Fibroblast of lung (primary cell): ENCODE measurements around the gene ATPAF2. TPM values are rescaled to one million over a fixed set of nuclear protein-coding genes. Genes with fewer than 3 reads are reported as not detected.

Experiments used
- DNase-seq, 2 donors: peaks; one replicate each; pipeline versions ENCODE4 v3.0.0 to v3.0.0-alpha.2; 2010; ENCODE audit warnings: low read depth in 2 of 2
- H2AFZ ChIP-seq: 2 replicates; pipeline ENCODE4 v1.5.1; 2012; ENCODE audit warnings: low read length, control low read depth, inconsistent platforms
- H3K27ac ChIP-seq: 2 replicates; pipeline ENCODE4 v1.5.1; 2011; ENCODE audit warnings: low read length, control low read depth; ENCODE audit not compliant: insufficient read depth
- H3K27me3 ChIP-seq: 2 replicates; pipeline ENCODE4 v1.5.1; 2011; ENCODE audit warnings: mild to moderate bottlenecking, low read length; ENCODE audit not compliant: control insufficient read depth, insufficient read depth
- H3K36me3 ChIP-seq: 2 replicates; pipeline ENCODE4 v1.5.1; 2011; ENCODE audit warnings: low read length; ENCODE audit not compliant: control insufficient read depth, insufficient read depth
- H3K4me1 ChIP-seq: 2 replicates; pipeline ENCODE4 v1.5.1; 2011; ENCODE audit warnings: low read length; ENCODE audit not compliant: control insufficient read depth, insufficient read depth; ENCODE audit errors: extremely low read depth
- H3K4me2 ChIP-seq: 2 replicates; pipeline ENCODE4 v1.5.1; 2011; ENCODE audit warnings: low read length, control low read depth; ENCODE audit not compliant: insufficient read depth; ENCODE audit errors: extremely low read depth
- H3K4me3 ChIP-seq, 4 experiments: fragments of 200-600 bp in 1 of 4; sonication (generic) in 1 of 4; replicated peaks in 1 of 4; 2 replicates each; pipeline ENCODE4 v1.5.1; 2011 to 2016; ENCODE audit warnings: low read length in 4 of 4, low read depth in 3 of 4, mild to moderate bottlenecking in 3 of 4, control low read depth in 2 of 4, inconsistent platforms in 1 of 4, mixed read lengths in 1 of 4; ENCODE audit not compliant: insufficient read depth in 1 of 4; ENCODE audit errors: control extremely low read depth in 1 of 4
- H3K79me2 ChIP-seq: 2 replicates; pipeline ENCODE4 v1.5.1; 2012; ENCODE audit warnings: mild to moderate bottlenecking, low read length, inconsistent platforms; ENCODE audit not compliant: control insufficient read depth, insufficient read depth
- H3K9ac ChIP-seq: 2 replicates; pipeline ENCODE4 v1.5.1; 2011; ENCODE audit warnings: mild to moderate bottlenecking, low read length, control low read depth; ENCODE audit not compliant: insufficient read depth
- H3K9me3 ChIP-seq: 2 replicates; pipeline ENCODE4 v1.5.1; 2012; ENCODE audit warnings: low read depth, low read length; ENCODE audit not compliant: control insufficient read depth, insufficient read depth
- H4K20me1 ChIP-seq: 2 replicates; pipeline ENCODE4 v1.5.1; 2011; ENCODE audit warnings: low read length; ENCODE audit not compliant: control insufficient read depth, insufficient read depth; ENCODE audit errors: extremely low read depth
- CTCF ChIP-seq, 2 donors: IDR thresholded peaks in 1 of 2; conservative IDR thresholded peaks in 1 of 2; 1 replicate in 1 of 2; 2 replicates in 1 of 2; pipeline ENCODE4 v1.5.1; 2011 to 2012; ENCODE audit warnings: low read length in 2 of 2, control low read depth in 1 of 2, inconsistent platforms in 1 of 2, low read depth in 1 of 2, mild to moderate bottlenecking in 1 of 2
- EZH2 ChIP-seq: IDR thresholded peaks from 2 replicates; pipeline ENCODE4 v1.5.1; 2012; ENCODE audit warnings: low read length, control low read depth, mild to moderate bottlenecking; ENCODE audit errors: missing control alignments
- polyA plus RNA-seq, 2 donors: library from polyadenylated mRNA; depleted of rRNA in 1 of 2; stranded (reverse) in 1 of 2; unstranded in 1 of 2; fragments of >200 nt; gene quantifications; 2 replicates each; pipeline ENCODE4 v1.2.1, GENCODE V29; 2011 to 2012; ENCODE audit warnings: missing spikeins in 1 of 2
- total RNA-seq: library from RNA; depleted of rRNA; stranded (reverse); fragments of >200 nt; gene quantifications from 2 replicates; pipeline ENCODE4 v1.2.1, GENCODE V29; 2014

The ATPAF2 gene
- total and polyA plus RNA-seq, 2 donors (not counting 1 experiment from before 2014, with no cell fraction given): 11.6 to 12.6 TPM

- no peaks in the 10 kb centered on the region for H3K36me3 ChIP-seq
- no peak overlapping the region for H3K27ac ChIP-seq
- H3K9me3 ChIP-seq: no peaks in the 10 kb centered on the region
- H3K4me3 ChIP-seq: no peak overlapping the region
- no peak for DNase-seq
- peaks cover 4% of the 10 kb centered on the region for H3K4me1 ChIP-seq
- no peaks in the 10 kb centered on the region for H3K27me3 ChIP-seq
- no peak overlapping the region for H3K4me2 ChIP-seq
- H4K20me1 ChIP-seq: no peaks in the 10 kb centered on the region
- no peak for TF ChIP-seq EZH2
- no peak for TF ChIP-seq CTCF (conservative IDR thresholded peaks at IDR 0.05 in 1 of 2, IDR thresholded peaks at IDR 0.05 in 1 of 2; ENCODE audit: low read depth in 1 of 2, low read length in 2 of 2)
- H2AFZ ChIP-seq: no peak overlapping the region
- no peak overlapping the region for H3K9ac ChIP-seq
- H3K79me2 ChIP-seq: no peaks in the 10 kb centered on the region
Measured at GRCh38 chr17:18028952-18029540, 9.9 kb downstream of the ATPAF2 start.

GRCh38 chr17:18028114-18028951, 10.6 kb downstream of the ATPAF2 start:
- H3K4me3 ChIP-seq: no peak overlapping the region
- H3K36me3 ChIP-seq: no peaks in the 10 kb centered on the region
- no peak overlapping the region for H2AFZ ChIP-seq
- H3K27ac ChIP-seq: no peak overlapping the region
- H3K9me3 ChIP-seq: no peaks in the 10 kb centered on the region
- no peak overlapping the region for H3K4me2 ChIP-seq
- TF ChIP-seq CTCF (conservative IDR thresholded peaks at IDR 0.05 in 1 of 2, IDR thresholded peaks at IDR 0.05 in 1 of 2; ENCODE audit: low read depth in 1 of 2, low read length in 2 of 2): no peak
- no peak for TF ChIP-seq EZH2
- DNase-seq: no peak
- peaks cover 4% of the 10 kb centered on the region for H3K4me1 ChIP-seq
- no peaks in the 10 kb centered on the region for H3K79me2 ChIP-seq
- no peak overlapping the region for H3K9ac ChIP-seq
- no peaks in the 10 kb centered on the region for H3K27me3 ChIP-seq
- H4K20me1 ChIP-seq: no peaks in the 10 kb centered on the region

- no peak overlapping the region for H3K27ac ChIP-seq
- no peaks in the 10 kb centered on the region for H3K36me3 ChIP-seq
- TF ChIP-seq EZH2 (no peak), CTCF (conservative IDR thresholded peaks at IDR 0.05 in 1 of 2, IDR thresholded peaks at IDR 0.05 in 1 of 2; ENCODE audit: low read depth in 1 of 2, low read length in 2 of 2) (no peak)
- H2AFZ ChIP-seq: no peak overlapping the region
- DNase-seq: no peak
- peaks cover 4% of the 10 kb centered on the region for H3K4me1 ChIP-seq
- no peak overlapping the region for H3K4me3 ChIP-seq
- H3K9ac ChIP-seq: no peak overlapping the region
- no peaks in the 10 kb centered on the region for H3K9me3 ChIP-seq
- H3K79me2 ChIP-seq: no peaks in the 10 kb centered on the region
- no peak overlapping the region for H3K4me2 ChIP-seq
- H3K27me3 ChIP-seq: no peaks in the 10 kb centered on the region
- no peaks in the 10 kb centered on the region for H4K20me1 ChIP-seq
Measured at GRCh38 chr17:18027280-18027679, 11.7 kb downstream of the ATPAF2 start.
